ENCODE results near the gene ASS1.
A peak's percentile ranks its signal among the peaks of the same experiment; 100 is the strongest.
"Not testable (repeated sequence)": the region's sequence is repeated elsewhere in the genome, so short reads cannot be mapped to it uniquely, and the experiment has no call there.

Gene ASS1

GRCh38 chr9:130444565-130445221 is at the start of gene ASS1:
TSS of gene ASS1 (plus strand) at chr9:130444961. CDS start at chr9:130452229, 7,268 bp downstream.
- Histone ChIP-seq H3K4me1 (ENCODE audit: insufficient read depth, low read length) (peaks cover 25% of the 10 kb centered on the region), H3K27me3 (ENCODE audit: insufficient read depth, low read length) (peaks cover 44% of the 10 kb centered on the region), H3K9me3 (ENCODE audit: insufficient read depth, low read depth, low read length) (no peaks in the 10 kb centered on the region; the same call in 1 of the 2 replicates), H3K4me3 (ENCODE audit: low read length) (peak within 1 kb of the TSS; percentile 64), H3K27ac (ENCODE audit: low read length) (no peak within 1 kb of the TSS), H3K9ac (ENCODE audit: low read depth, low read length) (peak within 1 kb of the TSS; percentile 61; the same call in 1 of the 2 replicates), H3K36me3 (ENCODE audit: insufficient read depth, low read depth, low read length) (no peaks in the 10 kb centered on the region)

DNA sequence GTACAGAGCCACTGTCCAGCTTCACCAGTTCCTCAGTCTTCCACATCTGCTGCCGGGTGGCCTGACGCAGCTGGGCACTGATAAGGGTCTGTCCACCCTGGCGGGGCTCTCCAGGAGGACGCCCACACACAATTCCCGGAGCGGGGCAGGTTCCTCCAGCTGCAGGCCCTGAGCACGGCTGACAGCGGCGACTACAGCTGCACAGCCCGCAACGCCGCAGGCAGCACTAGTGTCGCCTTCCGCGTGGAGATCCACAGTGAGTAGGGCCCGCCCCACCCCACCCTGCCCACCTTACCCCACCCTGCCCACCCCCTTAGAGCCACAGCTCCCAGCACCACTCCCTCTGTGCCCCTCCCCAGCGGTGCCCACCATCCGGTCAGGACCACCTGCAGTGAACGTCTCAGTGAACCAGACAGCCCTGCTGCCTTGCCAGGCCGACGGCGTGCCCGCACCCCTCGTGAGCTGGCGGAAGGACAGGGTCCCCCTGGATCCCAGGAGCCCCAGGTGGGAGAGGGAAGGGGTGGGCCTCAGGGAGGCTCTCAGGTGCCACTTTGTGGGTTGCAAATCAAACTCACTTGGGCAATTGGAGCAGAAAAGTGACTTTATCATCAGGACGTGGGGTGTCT is 48.8 kb upstream of the ASS1 start:
- H3K9me3 ChIP-seq (ENCODE audit: insufficient read depth, low read depth, low read length) = no peaks in the 10 kb centered on the region
- H3K4me1 ChIP-seq (ENCODE audit: insufficient read depth, low read length) = no peaks in the 10 kb centered on the region

GRCh38 chr9:130396581-130396980 is 48.2 kb upstream of the ASS1 start:
- no peak overlapping the region for H3K27ac ChIP-seq (ENCODE audit: low read length)
- no peaks in the 10 kb centered on the region for H3K27me3 ChIP-seq (ENCODE audit: insufficient read depth, low read length)
- no peak overlapping the region for H3K9ac ChIP-seq (ENCODE audit: low read depth, low read length)
- no peaks in the 10 kb centered on the region for H3K9me3 ChIP-seq (ENCODE audit: insufficient read depth, low read depth, low read length)
- H3K36me3 ChIP-seq (ENCODE audit: insufficient read depth, low read depth, low read length) = no peaks in the 10 kb centered on the region
- H3K4me1 ChIP-seq (ENCODE audit: insufficient read depth, low read length) = no peaks in the 10 kb centered on the region
- no peak overlapping the region for H3K4me3 ChIP-seq (ENCODE audit: low read length)

More for the DNA sequence above, 48.8 kb upstream of the ASS1 start:
- Histone ChIP-seq H3K4me3 (ENCODE audit: low read length) (no peak overlapping the region), H3K9ac (ENCODE audit: low read depth, low read length) (no peak overlapping the region), H3K27me3 (ENCODE audit: insufficient read depth, low read length) (no peaks in the 10 kb centered on the region), H3K36me3 (ENCODE audit: insufficient read depth, low read depth, low read length) (no peaks in the 10 kb centered on the region), H3K27ac (ENCODE audit: low read length) (no peak overlapping the region)

GRCh38 chr9:130398487-130399240 is 46.1 kb upstream of the ASS1 start:
- H3K4me3 ChIP-seq (ENCODE audit: low read length) = no peak overlapping the region
- H3K9me3 ChIP-seq (ENCODE audit: insufficient read depth, low read depth, low read length) = no peaks in the 10 kb centered on the region
- no peaks in the 10 kb centered on the region for H3K27me3 ChIP-seq (ENCODE audit: insufficient read depth, low read length)
- H3K4me1 ChIP-seq (ENCODE audit: insufficient read depth, low read length) = no peaks in the 10 kb centered on the region
- H3K36me3 ChIP-seq (ENCODE audit: insufficient read depth, low read depth, low read length) = no peaks in the 10 kb centered on the region
- H3K27ac ChIP-seq (ENCODE audit: low read length) = no peak overlapping the region
- no peak overlapping the region for H3K9ac ChIP-seq (ENCODE audit: low read depth, low read length)

- H3K27ac ChIP-seq (ENCODE audit: low read length) = no peak overlapping the region
- no peaks in the 10 kb centered on the region for H3K36me3 ChIP-seq (ENCODE audit: insufficient read depth, low read depth, low read length)
- no peaks in the 10 kb centered on the region for H3K27me3 ChIP-seq (ENCODE audit: insufficient read depth, low read length)
- no peaks in the 10 kb centered on the region for H3K4me1 ChIP-seq (ENCODE audit: insufficient read depth, low read length)
- no peak overlapping the region for H3K4me3 ChIP-seq (ENCODE audit: low read length)
- no peaks in the 10 kb centered on the region for H3K9me3 ChIP-seq (ENCODE audit: insufficient read depth, low read depth, low read length)
- H3K9ac ChIP-seq (ENCODE audit: low read depth, low read length) = no peak overlapping the region
Observed at GRCh38 chr9:130399768-130400167, 45.0 kb upstream of the ASS1 start.

DNA sequence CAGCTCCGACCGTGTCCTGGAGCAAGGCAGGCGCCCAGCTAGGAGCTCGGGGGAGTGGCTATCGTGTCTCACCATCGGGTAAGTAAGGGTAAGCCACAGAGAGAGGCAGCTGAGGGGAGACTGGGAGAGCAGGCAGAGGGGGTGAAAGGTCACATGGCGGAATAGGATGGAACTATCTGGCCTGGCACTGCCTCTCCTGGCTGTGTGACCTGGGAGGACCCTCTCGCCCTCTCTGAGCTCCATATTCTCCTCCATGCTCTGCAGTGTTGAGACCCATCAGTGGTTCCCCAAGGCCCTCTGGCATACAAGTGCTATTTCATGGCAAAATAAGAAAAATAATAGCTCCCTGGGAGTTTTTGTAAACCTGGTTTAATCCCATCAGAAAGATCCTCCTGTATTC is 43.9 kb upstream of the ASS1 start:
- H3K4me1 ChIP-seq (ENCODE audit: insufficient read depth, low read length) = no peaks in the 10 kb centered on the region
- no peaks in the 10 kb centered on the region for H3K27me3 ChIP-seq (ENCODE audit: insufficient read depth, low read length)
- H3K9ac ChIP-seq (ENCODE audit: low read depth, low read length) = no peak overlapping the region
- no peaks in the 10 kb centered on the region for H3K36me3 ChIP-seq (ENCODE audit: insufficient read depth, low read depth, low read length)
- no peak overlapping the region for H3K4me3 ChIP-seq (ENCODE audit: low read length)
- no peak overlapping the region for H3K27ac ChIP-seq (ENCODE audit: low read length)
- no peaks in the 10 kb centered on the region for H3K9me3 ChIP-seq (ENCODE audit: insufficient read depth, low read depth, low read length)

DNA sequence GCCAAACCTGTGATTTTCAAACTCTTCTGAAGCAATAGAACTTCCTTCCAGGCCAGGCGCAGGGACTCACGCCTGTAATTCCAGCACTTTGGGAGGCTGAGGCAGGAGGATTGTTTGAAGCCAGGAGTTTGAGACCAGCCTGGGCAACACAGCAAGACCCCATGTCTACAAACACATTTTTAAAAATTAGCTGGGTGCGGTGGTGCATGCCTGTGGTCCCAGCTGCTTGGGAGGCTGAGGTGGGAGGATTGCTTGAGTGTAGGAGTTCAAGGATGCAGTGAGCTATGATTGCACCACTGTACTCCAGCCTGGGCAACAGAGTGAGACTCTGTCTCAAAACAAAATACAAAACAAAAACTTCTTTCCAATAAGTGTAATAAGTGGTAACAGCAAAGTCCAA is 43.0 kb upstream of the ASS1 start:
- H3K27me3 ChIP-seq (ENCODE audit: insufficient read depth, low read length); H3K27ac ChIP-seq (ENCODE audit: low read length); H3K4me3 ChIP-seq (ENCODE audit: low read length); H3K9me3 ChIP-seq (ENCODE audit: insufficient read depth, low read depth, low read length); H3K9ac ChIP-seq (ENCODE audit: low read depth, low read length); H3K36me3 ChIP-seq (ENCODE audit: insufficient read depth, low read depth, low read length); H3K4me1 ChIP-seq (ENCODE audit: insufficient read depth, low read length): not testable (repeated sequence)

- Histone ChIP-seq H3K4me3 (ENCODE audit: low read length) (no peak overlapping the region), H3K27ac (ENCODE audit: low read length) (no peak overlapping the region), H3K27me3 (ENCODE audit: insufficient read depth, low read length) (no peaks in the 10 kb centered on the region)
Observed at GRCh38 chr9:130402243-130402642, 42.5 kb upstream of the ASS1 start.

DNA sequence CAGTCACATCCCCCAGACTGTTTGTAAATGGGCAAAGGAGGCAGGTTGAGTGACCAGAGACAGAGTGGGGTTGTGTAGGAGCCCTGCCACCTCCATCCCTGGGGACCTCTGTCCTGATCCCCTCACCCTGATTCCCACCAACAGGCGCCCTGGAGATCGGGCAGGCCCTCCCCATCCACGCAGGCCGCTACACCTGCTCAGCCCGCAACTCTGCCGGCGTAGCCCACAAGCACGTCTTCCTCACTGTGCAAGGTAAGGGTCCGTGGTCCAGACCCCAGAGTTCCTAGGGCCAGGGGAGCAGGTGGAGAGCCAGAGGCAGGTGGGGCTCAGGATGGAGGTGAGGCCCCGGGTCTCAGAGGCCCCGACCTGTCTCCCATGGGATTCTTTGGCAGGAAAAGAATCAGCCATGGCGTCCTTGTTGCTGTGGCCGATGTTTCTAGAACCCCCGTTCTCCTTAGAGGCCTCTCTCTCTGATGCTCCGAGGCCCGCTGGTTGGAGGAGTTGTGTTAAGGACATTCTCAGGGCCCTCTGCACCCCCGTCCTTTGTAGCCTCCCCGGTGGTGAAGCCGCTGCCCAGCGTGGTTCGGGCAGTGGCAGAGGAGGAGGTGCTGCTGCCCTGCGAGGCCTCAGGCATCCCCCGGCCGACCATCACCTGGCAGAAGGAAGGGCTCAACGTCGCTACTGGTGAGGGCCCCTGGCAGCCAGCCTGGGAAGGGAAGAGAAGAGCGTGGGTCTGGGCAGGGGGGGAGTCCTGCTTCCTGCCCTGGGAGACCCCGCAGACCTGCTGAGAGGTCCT is 41.9 kb upstream of the ASS1 start:
- Histone ChIP-seq H3K36me3 (ENCODE audit: insufficient read depth, low read depth, low read length) (no peaks in the 10 kb centered on the region), H3K27ac (ENCODE audit: low read length) (no peak overlapping the region), H3K27me3 (ENCODE audit: insufficient read depth, low read length) (no peaks in the 10 kb centered on the region), H3K4me1 (ENCODE audit: insufficient read depth, low read length) (no peaks in the 10 kb centered on the region), H3K9ac (ENCODE audit: low read depth, low read length) (no peak overlapping the region), H3K9me3 (ENCODE audit: insufficient read depth, low read depth, low read length) (no peaks in the 10 kb centered on the region), H3K4me3 (ENCODE audit: low read length) (no peak overlapping the region)

More at GRCh38 chr9:130402243-130402642, 42.5 kb upstream of the ASS1 start:
- H3K9me3 ChIP-seq (ENCODE audit: insufficient read depth, low read depth, low read length) = no peaks in the 10 kb centered on the region
- H3K36me3 ChIP-seq (ENCODE audit: insufficient read depth, low read depth, low read length) = no peaks in the 10 kb centered on the region
- H3K9ac ChIP-seq (ENCODE audit: low read depth, low read length) = no peak overlapping the region
- no peaks in the 10 kb centered on the region for H3K4me1 ChIP-seq (ENCODE audit: insufficient read depth, low read length)

- H3K36me3 ChIP-seq (ENCODE audit: insufficient read depth, low read depth, low read length) = no peaks in the 10 kb centered on the region
- H3K9me3 ChIP-seq (ENCODE audit: insufficient read depth, low read depth, low read length) = no peaks in the 10 kb centered on the region
- no peaks in the 10 kb centered on the region for H3K27me3 ChIP-seq (ENCODE audit: insufficient read depth, low read length)
- no peak overlapping the region for H3K4me3 ChIP-seq (ENCODE audit: low read length)
- H3K9ac ChIP-seq (ENCODE audit: low read depth, low read length) = no peak overlapping the region
- H3K27ac ChIP-seq (ENCODE audit: low read length) = no peak overlapping the region
- no peaks in the 10 kb centered on the region for H3K4me1 ChIP-seq (ENCODE audit: insufficient read depth, low read length)
Observed at GRCh38 chr9:130405657-130406257, 39.0 kb upstream of the ASS1 start.

DNA sequence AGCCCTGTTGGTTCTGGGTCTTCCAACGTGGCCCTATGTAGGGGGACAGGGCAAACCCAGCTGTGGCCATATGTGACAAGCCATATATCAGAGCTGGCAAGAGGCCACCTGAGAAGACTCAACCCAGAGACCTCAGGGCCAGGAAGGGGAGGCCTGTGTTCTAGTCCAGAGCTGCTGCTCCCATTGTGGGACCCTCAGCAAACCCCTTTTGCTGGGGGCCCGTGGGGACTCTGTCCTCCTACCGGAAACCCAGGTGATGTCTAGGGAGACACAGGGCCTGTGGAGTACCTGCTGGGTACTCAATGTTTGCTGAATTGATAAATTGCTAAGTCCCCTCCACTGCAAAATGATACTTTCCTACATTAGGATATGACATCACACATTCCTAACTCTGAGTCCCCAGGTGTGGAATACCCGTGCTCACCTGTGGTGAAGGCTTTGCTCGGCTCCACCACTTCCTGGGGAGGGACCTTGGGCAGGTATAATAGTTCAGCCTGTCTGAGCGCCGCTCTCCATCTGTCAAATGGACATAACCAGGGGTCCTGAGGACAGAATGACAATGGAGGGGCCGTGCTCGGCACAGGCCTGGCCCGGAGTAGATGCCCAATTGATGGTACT is 38.4 kb upstream of the ASS1 start:
- Histone ChIP-seq H3K4me3 (ENCODE audit: low read length) (no peak overlapping the region), H3K36me3 (ENCODE audit: insufficient read depth, low read depth, low read length) (no peaks in the 10 kb centered on the region), H3K27me3 (ENCODE audit: insufficient read depth, low read length) (no peaks in the 10 kb centered on the region), H3K9ac (ENCODE audit: low read depth, low read length) (no peak overlapping the region), H3K4me1 (ENCODE audit: insufficient read depth, low read length) (no peaks in the 10 kb centered on the region), H3K27ac (ENCODE audit: low read length) (no peak overlapping the region), H3K9me3 (ENCODE audit: insufficient read depth, low read depth, low read length) (no peaks in the 10 kb centered on the region)
